ENCODE data around the gene MYL10. TPM values are rescaled to one million over a fixed set of nuclear protein-coding genes. Genes with fewer than 3 reads are reported as not detected.

MYL10 gene
- total and polyA plus RNA-seq, 2 experiments from 2014 or later, result not detected

- Histone ChIP-seq H3K9me2 (ENCODE audit: insufficient read depth) (no peaks in the 10 kb centered on the region), H2AFZ (no peak overlapping the region), H3K4me2 (ENCODE audit: unreplicated experiment) (no peak overlapping the region), H3K4me3 (no peak overlapping the region), H3K9ac (no peak overlapping the region), H3K27me3 (replicated peaks; ENCODE audit: insufficient read depth) (no peaks in the 10 kb centered on the region), H3K9me3 (ENCODE audit: low read depth) (no peaks in the 10 kb centered on the region), H3K79me2 (ENCODE audit: insufficient read depth) (no peaks in the 10 kb centered on the region), H4K20me1 (ENCODE audit: insufficient read depth) (no peaks in the 10 kb centered on the region), H3K36me3 (ENCODE audit: low read depth) (no peaks in the 10 kb centered on the region), H3K27ac (no peak overlapping the region), H3K4me1 (ENCODE audit: insufficient read depth) (peaks cover 10% of the 10 kb centered on the region), H3F3A (ENCODE audit: insufficient read depth) (no peaks in the 10 kb centered on the region)
- WGBS, 2 experiments (ENCODE audit: low coverage in 1 of 2, low lambda C conversion rate in 2 of 2, missing lambda C conversion rate in 2 of 2), result 55 to 65% methylated on average over 7 of the region's 7 CpGs
- TF ChIP-seq EZH2phosphoT487 (IDR thresholded peaks at IDR 0.05; ENCODE audit: insufficient read depth, low read depth) (no peak), EZH2 (IDR thresholded peaks at IDR 0.05; ENCODE audit: insufficient read depth, poor library complexity, severe bottlenecking) (no peak)
- in situ Hi-C loops (cut with MboI), result no loop called here
- DNase-seq, result peak; percentile 40
These were observed 3.5 kb upstream of the MYL10 start for GRCh38 chr7:101632641-101633040.

GRCh38 chr7:101631224-101631714, 2.2 kb upstream of the MYL10 start:
- Histone ChIP-seq H3K9me2 (ENCODE audit: insufficient read depth) (no peaks in the 10 kb centered on the region), H3K27ac (no peak overlapping the region), H3K36me3 (ENCODE audit: low read depth) (no peaks in the 10 kb centered on the region), H3F3A (ENCODE audit: insufficient read depth) (no peaks in the 10 kb centered on the region), H3K9me3 (ENCODE audit: low read depth) (no peaks in the 10 kb centered on the region), H3K4me1 (ENCODE audit: insufficient read depth) (peaks cover 10% of the 10 kb centered on the region), H4K20me1 (ENCODE audit: insufficient read depth) (no peaks in the 10 kb centered on the region), H3K9ac (no peak overlapping the region), H3K27me3 (replicated peaks; ENCODE audit: insufficient read depth) (peaks cover under 1% of the 10 kb centered on the region; the same call in 1 of the 2 replicates), H3K4me2 (ENCODE audit: unreplicated experiment) (no peak overlapping the region), H3K4me3 (no peak overlapping the region), H2AFZ (no peak overlapping the region), H3K79me2 (ENCODE audit: insufficient read depth) (no peaks in the 10 kb centered on the region)
- WGBS, 2 experiments (ENCODE audit: low coverage in 1 of 2, low lambda C conversion rate in 2 of 2, missing lambda C conversion rate in 2 of 2), result 26 to 32% methylated on average over 4 of the region's 4 CpGs
- no peak for TF ChIP-seq EZH2phosphoT487 (IDR thresholded peaks at IDR 0.05; ENCODE audit: insufficient read depth, low read depth)
- TF ChIP-seq EZH2 (IDR thresholded peaks at IDR 0.05; ENCODE audit: insufficient read depth, poor library complexity, severe bottlenecking), result no peak
- no peak for DNase-seq
- in situ Hi-C loops (cut with MboI), result no loop called here

- peak; percentile 69 for DNase-seq
- whole genome bisulfite sequencing, 2 experiments (ENCODE audit: low coverage in 1 of 2, low lambda C conversion rate in 2 of 2, missing lambda C conversion rate in 2 of 2), result 12 to 31% methylated on average over 15 of the region's 15 CpGs
These were observed 1.5 kb upstream of the MYL10 start for GRCh38 chr7:101630591-101630990.

GRCh38 chr7:101628522-101628921, 574 bp downstream of the MYL10 start:
- H3K4me3 ChIP-seq, result no peak overlapping the region
- H3K36me3 ChIP-seq (ENCODE audit: low read depth), result no peaks in the 10 kb centered on the region
- H2AFZ ChIP-seq, result no peak overlapping the region
- WGBS, 2 experiments (ENCODE audit: low coverage in 1 of 2, low lambda C conversion rate in 2 of 2, missing lambda C conversion rate in 2 of 2), result 77 to 86% methylated on average over 5 to 6 of the region's 6 CpGs
- H3K4me2 ChIP-seq (ENCODE audit: unreplicated experiment), result no peak overlapping the region
- H3K27me3 ChIP-seq (replicated peaks; ENCODE audit: insufficient read depth), result peaks cover 17% of the 10 kb centered on the region; the same call in 1 of the 2 replicates
- no peaks in the 10 kb centered on the region for H3K9me3 ChIP-seq (ENCODE audit: low read depth)
- TF ChIP-seq EZH2phosphoT487 (IDR thresholded peaks at IDR 0.05; ENCODE audit: insufficient read depth, low read depth) (no peak), EZH2 (IDR thresholded peaks at IDR 0.05; ENCODE audit: insufficient read depth, poor library complexity, severe bottlenecking) (no peak)
- H3K27ac ChIP-seq, result no peak overlapping the region
- H4K20me1 ChIP-seq (ENCODE audit: insufficient read depth), result no peaks in the 10 kb centered on the region
- H3K79me2 ChIP-seq (ENCODE audit: insufficient read depth), result no peaks in the 10 kb centered on the region
- H3K9ac ChIP-seq, result no peak overlapping the region
- peaks cover 17% of the 10 kb centered on the region for H3K4me1 ChIP-seq (ENCODE audit: insufficient read depth)
- H3F3A ChIP-seq (ENCODE audit: insufficient read depth), result no peaks in the 10 kb centered on the region
- DNase-seq, result no peak
- in situ Hi-C loops (cut with MboI), result no loop called here
- H3K9me2 ChIP-seq (ENCODE audit: insufficient read depth), result no peaks in the 10 kb centered on the region

More at GRCh38 chr7:101630591-101630990, 1.5 kb upstream of the MYL10 start:
- no peaks in the 10 kb centered on the region for H3K79me2 ChIP-seq (ENCODE audit: insufficient read depth)
- H3K9ac ChIP-seq, result no peak overlapping the region
- peaks cover 7% of the 10 kb centered on the region; the same call in 1 of the 2 replicates for H3K27me3 ChIP-seq (replicated peaks; ENCODE audit: insufficient read depth)
- H3K27ac ChIP-seq, result no peak overlapping the region
- H3K4me3 ChIP-seq, result no peak overlapping the region
- H3K9me3 ChIP-seq (ENCODE audit: low read depth), result no peaks in the 10 kb centered on the region
- no peaks in the 10 kb centered on the region for H3K9me2 ChIP-seq (ENCODE audit: insufficient read depth)
- H2AFZ ChIP-seq, result no peak overlapping the region
- H3K36me3 ChIP-seq (ENCODE audit: low read depth), result no peaks in the 10 kb centered on the region
- TF ChIP-seq EZH2 (IDR thresholded peaks at IDR 0.05; ENCODE audit: insufficient read depth, poor library complexity, severe bottlenecking) (no peak), EZH2phosphoT487 (IDR thresholded peaks at IDR 0.05; ENCODE audit: insufficient read depth, low read depth) (no peak)
- no peaks in the 10 kb centered on the region for H4K20me1 ChIP-seq (ENCODE audit: insufficient read depth)
- in situ Hi-C loops (cut with MboI), result no loop called here
- no peaks in the 10 kb centered on the region for H3F3A ChIP-seq (ENCODE audit: insufficient read depth)
- H3K4me2 ChIP-seq (ENCODE audit: unreplicated experiment), result no peak overlapping the region
- H3K4me1 ChIP-seq (ENCODE audit: insufficient read depth), result peaks cover 10% of the 10 kb centered on the region

Measured in GM23248 (cell line).